ENCODE results near the gene BOK. TPM values are rescaled to one million over a fixed set of nuclear protein-coding genes. Genes with fewer than 3 reads are reported as not detected.

BOK gene
- polyA plus RNA-seq, 3 donors: 28.1 to 222 (median 43.2) TPM

Other genes starting within 250 kb of the BOK start
- gene HDLBP, start 243.1 kb upstream of the BOK start, polyA plus RNA-seq: 100 to 1,000 TPM; 187 to 327 (median 208) TPM
- 100 to 1,000 TPM; 133 to 335 (median 211) TPM for gene SEPTIN2, start 242.8 kb upstream of the BOK start, polyA plus RNA-seq
- gene FARP2, start 202.5 kb upstream of the BOK start, polyA plus RNA-seq: 10 to 100 TPM; 10.2 to 17.5 (median 14.1) TPM
- gene STK25, start 50.2 kb upstream of the BOK start, polyA plus RNA-seq: 100 to 1,000 TPM; 116 to 169 (median 146) TPM
- 10 to 100 TPM; 38.4 to 51.2 (median 41.2) TPM for gene THAP4, start 78.4 kb downstream of the BOK start, polyA plus RNA-seq
- 10 to 100 TPM; 29.5 to 48.2 (median 43.3) TPM for gene ATG4B, start 78.9 kb downstream of the BOK start, polyA plus RNA-seq
- 10 to 100 TPM in 2 of 3 donors, 1 to 10 TPM in 1; 9.7 to 21.8 (median 17.8) TPM for gene DTYMK, start 128.1 kb downstream of the BOK start, polyA plus RNA-seq
- gene ING5, start 143.3 kb downstream of the BOK start, polyA plus RNA-seq: 10 to 100 TPM; 21.2 to 35.9 (median 31.4) TPM
- gene D2HGDH, start 175.9 kb downstream of the BOK start, polyA plus RNA-seq: 10 to 100 TPM; 17.8 to 29.7 (median 29.4) TPM
- gene GAL3ST2, start 218.1 kb downstream of the BOK start, polyA plus RNA-seq: under 1 TPM in 1 of 3 donors, not detected in 2; 0.09 TPM

Measured in adipose tissue (tissue), 3 donors.